B cell (primary cell): Measurements from ENCODE around the gene CACNA2D4.

Source experiments
- CTCF ChIP-seq: fragments of 200-600 bp; IDR thresholded peaks from one replicate; pipeline ENCODE4 v1.8.0; 2022; ENCODE audit warnings: antibody characterized with exemption, mild to moderate bottlenecking
- EZH2 ChIP-seq: IDR thresholded peaks from 2 replicates; pipeline ENCODE4 v1.6.1; 2012; ENCODE audit warnings: borderline replicate concordance, low read depth, mild to moderate bottlenecking, moderate library complexity, low read length; ENCODE audit not compliant: insufficient read depth, poor library complexity, severe bottlenecking

GRCh38 chr12:1916371-1917171 is 1.9 kb downstream of the CACNA2D4 start:
- no peak for TF ChIP-seq CTCF
- no peak for TF ChIP-seq EZH2
